Endothelial cell of umbilical vein (primary cell): ENCODE data around the gene EGFL7. TPM values are rescaled to one million over a fixed set of nuclear protein-coding genes. Genes with fewer than 3 reads are reported as not detected.

Experiments used
- BruUV-seq: library from RNA; stranded (reverse); fragments of 400-500 nt; replicated peaks from 2 replicates; lab custom pipeline; 2021; lab: Mats Ljungman, UMichigan
- CTCF ChIA-PET: fragments of 300-600, 350-600 bp; sonication (Branson Sonifier 250); formaldehyde crosslinking; loops from one replicate; lab custom pipeline; 2021; ENCODE audit warnings: antibody characterized with exemption, inconsistent platforms; lab: Charles Lee
- POLR2A ChIA-PET: fragments of 300-600, 350-600 bp; sonication (Branson Sonifier 250); formaldehyde crosslinking; loops from one replicate; lab custom pipeline; 2021; ENCODE audit warnings: antibody characterized with exemption, inconsistent platforms; lab: Charles Lee
- DNase-seq: peaks from one replicate; pipeline ENCODE4 v3.0.0-alpha.2; 2011; ENCODE audit warnings: low read depth, low spot score
- FAIRE-seq: peaks from 2 replicates; lab custom pipeline; 2011; peaks lifted over from hg19 to GRCh38; lab: Jason Lieb, UNC
- H2AFZ ChIP-seq: 2 replicates; pipeline ENCODE4 v1.6.0; 2012; ENCODE audit warnings: low read depth, low read length, control low read depth, inconsistent platforms
- H3K27ac ChIP-seq: 2 replicates; pipeline ENCODE4 v1.5.1; 2011; ENCODE audit warnings: low read depth, mild to moderate bottlenecking, control low read depth, low read length, moderate library complexity; ENCODE audit not compliant: insufficient read depth
- H3K27me3 ChIP-seq, 2 experiments: 2 replicates each; pipeline versions ENCODE4 v1.6.0 to v1.6.1; 2011; ENCODE audit warnings: low read length in 2 of 2, mixed read lengths in 1 of 2; ENCODE audit not compliant: control insufficient read depth in 2 of 2, insufficient read depth in 2 of 2
- H3K36me3 ChIP-seq, 2 experiments: 2 replicates in 1 of 2; 3 replicates in 1 of 2; pipeline ENCODE4 v1.5.1; 2011; ENCODE audit warnings: low read length in 2 of 2, mild to moderate bottlenecking in 1 of 2, moderate library complexity in 1 of 2; ENCODE audit not compliant: control insufficient read depth in 2 of 2, insufficient read depth in 2 of 2; ENCODE audit errors: extremely low read depth in 1 of 2
- H3K4me1 ChIP-seq: 3 replicates; pipeline ENCODE4 v1.5.1; 2011; ENCODE audit warnings: mild to moderate bottlenecking, low read length; ENCODE audit not compliant: control insufficient read depth, insufficient read depth; ENCODE audit errors: extremely low read depth
- H3K4me2 ChIP-seq: 2 replicates; pipeline ENCODE4 v1.6.1; 2011; ENCODE audit warnings: low read length, control low read depth, mixed read lengths; ENCODE audit not compliant: insufficient read depth
- H3K4me3 ChIP-seq, 3 experiments: fragments of 200-600 bp in 1 of 3; sonication (generic), shearing (Covaris generic) in 1 of 3; replicated peaks in 1 of 3; 2 replicates each; pipeline ENCODE4 v1.5.1; 2011 to 2016; ENCODE audit warnings: control low read depth in 3 of 3, low read length in 3 of 3, mild to moderate bottlenecking in 2 of 3, inconsistent platforms in 1 of 3, low read depth in 1 of 3, moderate library complexity in 1 of 3; ENCODE audit not compliant: insufficient read depth in 1 of 3
- H3K79me2 ChIP-seq: 2 replicates; pipeline ENCODE4 v1.6.0; 2012; ENCODE audit warnings: low read length, inconsistent platforms; ENCODE audit not compliant: control insufficient read depth, insufficient read depth
- H3K9ac ChIP-seq: replicated peaks from 2 replicates; pipeline ENCODE3; 2011; ENCODE audit warnings: low read length, control low read depth; ENCODE audit not compliant: insufficient read depth; ENCODE audit errors: extremely low read depth
- H3K9me1 ChIP-seq: replicated peaks from 3 replicates; pipeline ENCODE4 v1.6.0; 2011; ENCODE audit warnings: mild to moderate bottlenecking, low read length; ENCODE audit not compliant: control insufficient read depth, insufficient read depth; ENCODE audit errors: extremely low read depth
- H3K9me3 ChIP-seq: replicated peaks from 2 replicates; pipeline ENCODE4 v1.5.1; 2012; ENCODE audit warnings: low read length, inconsistent platforms; ENCODE audit not compliant: control insufficient read depth, insufficient read depth
- H4K20me1 ChIP-seq: replicated peaks from 2 replicates; pipeline ENCODE3; 2011; ENCODE audit warnings: mild to moderate bottlenecking, low read length; ENCODE audit not compliant: control insufficient read depth, insufficient read depth; ENCODE audit errors: extremely low read depth
- CTCF ChIP-seq, 2 donors: IDR thresholded peaks; 1 replicate in 1 of 2; 2 replicates in 1 of 2; pipeline ENCODE4 v1.5.1; 2011; ENCODE audit warnings: low read length in 2 of 2, mild to moderate bottlenecking in 2 of 2, moderate library complexity in 2 of 2, control low read depth in 1 of 2, inconsistent platforms in 1 of 2, low read depth in 1 of 2; ENCODE audit not compliant: insufficient read depth in 1 of 2; ENCODE audit errors: extremely low read depth in 1 of 2
- EZH2 ChIP-seq: IDR thresholded peaks from 2 replicates; pipeline ENCODE4 v1.6.1; 2012; ENCODE audit warnings: borderline replicate concordance, low read depth, mild to moderate bottlenecking, moderate library complexity, low read length, inconsistent platforms; ENCODE audit not compliant: severe bottlenecking
- FOS ChIP-seq: IDR thresholded peaks from 2 replicates; pipeline ENCODE4 v1.6.1; 2011; ENCODE audit warnings: mild to moderate bottlenecking, low read length, moderate library complexity, borderline replicate concordance; ENCODE audit not compliant: insufficient read depth
- GATA2 ChIP-seq: IDR thresholded peaks from 2 replicates; pipeline ENCODE4 v1.7.0; 2011; ENCODE audit warnings: low read depth, mild to moderate bottlenecking, moderate library complexity, mixed read lengths, low read length; ENCODE audit not compliant: insufficient read length, insufficient read depth
- JUN ChIP-seq: IDR thresholded peaks from 2 replicates; pipeline ENCODE4 v1.6.1; 2011; ENCODE audit warnings: borderline replicate concordance, low read depth; ENCODE audit not compliant: insufficient read length, insufficient read depth
- MAX ChIP-seq: IDR thresholded peaks from 2 replicates; pipeline ENCODE4 v1.6.1; 2011; ENCODE audit not compliant: insufficient read depth, insufficient read length
- MYC ChIP-seq: IDR thresholded peaks from one replicate; pipeline ENCODE4 v1.6.1; 2011; ENCODE audit warnings: mild to moderate bottlenecking, low read depth, low read length
- POLR2A ChIP-seq: IDR thresholded peaks from 2 replicates; pipeline ENCODE4 v1.6.1; 2012; ENCODE audit warnings: low read depth, mild to moderate bottlenecking, control low read depth, low read length
- POLR2AphosphoS5 ChIP-seq: IDR thresholded peaks from 2 replicates; pipeline ENCODE4 v1.6.1; 2012; ENCODE audit warnings: low read depth, mild to moderate bottlenecking, control low read depth, low read length, moderate library complexity; ENCODE audit not compliant: insufficient read depth
- dilution Hi-C: fragments of 300-500 bp; cut with MboI; formaldehyde crosslinking; loops from one replicate; pipeline ENCODE4 v1.15.0; 2019; ENCODE audit warnings: low sequenced_read_pairs; ENCODE audit not compliant: extremely low pct_ligation_motif_present
- intact Hi-C: fragments of 100-400 bp; cut with micrococcal nuclease; formaldehyde crosslinking; loops from one replicate; pipeline ENCODE4 v1.10.0; 2022
- polyA plus RNA-seq, 4 experiments: library from polyadenylated mRNA; depleted of rRNA in 3 of 4; stranded (reverse) in 3 of 4; unstranded in 1 of 4; fragments of >200 nt; gene quantifications; 2 replicates each; pipeline versions ENCODE4 v1.2.1 to v1.2.3, GENCODE V29; 2011 to 2012; ENCODE audit warnings: missing spikeins in 1 of 4
- total RNA-seq: library from RNA; stranded (reverse); gene quantifications from 2 replicates; pipeline ENCODE4 v1.2.3, GENCODE V29; 2021

The EGFL7 gene
- total and polyA plus RNA-seq, 2 donors (not counting 3 experiments of a cell fraction or from before 2014, with no cell fraction given) = 1,043 to 1,377 TPM

GRCh38 chr9:136683173-136683745, 20.5 kb downstream of the EGFL7 start:
- H3K4me1 ChIP-seq = peaks cover 13% of the 10 kb centered on the region
- ChIA-PET POLR2A (no interaction called here), CTCF (no interaction called here)
- no TSS peak for BruUV-seq
- no peak for TF ChIP-seq EZH2
- no peak for TF ChIP-seq FOS
- no peak for TF ChIP-seq CTCF (IDR thresholded peaks at IDR 0.05; ENCODE audit: extremely low read depth in 1 of 2, insufficient read depth in 1 of 2, low read depth in 1 of 2, low read length in 2 of 2)
- no peak for TF ChIP-seq GATA2
- TF ChIP-seq MYC = no peak
- TF ChIP-seq POLR2AphosphoS5 = no peak
- no peak for TF ChIP-seq POLR2A
- TF ChIP-seq JUN = no peak
- no peak for TF ChIP-seq MAX
- no peaks in the 10 kb centered on the region for H3K9me3 ChIP-seq
- H4K20me1 ChIP-seq = no peaks in the 10 kb centered on the region
- H3K4me2 ChIP-seq = no peak overlapping the region
- no peak overlapping the region for H3K27ac ChIP-seq
- peaks cover 0 to 6% of the 10 kb centered on the region in 2 experiments for H3K36me3 ChIP-seq
- no peaks in the 10 kb centered on the region for H3K9me1 ChIP-seq
- H3K79me2 ChIP-seq = peaks cover 55% of the 10 kb centered on the region
- intact Hi-C loops = no loop called here
- dilution Hi-C loops = no loop called here
- DNase-seq = no peak
- no peak overlapping the region for H3K9ac ChIP-seq
- no peak overlapping the region for H2AFZ ChIP-seq
- no peak for FAIRE-seq
- H3K4me3 ChIP-seq = no peak overlapping the region
- H3K27me3 ChIP-seq = no peaks in the 10 kb centered on the region
